Stimulated activated CD4-positive, alpha-beta T cell treated with anti-CD3 and anti-CD28 coated beads, Interleukin-4, amount 100 ng/mL, for 48 hours (primary cell): Measurements from ENCODE around the gene PSTPIP2.
"Not testable (repeated sequence)": the region's sequence is repeated elsewhere in the genome, so short reads cannot be mapped to it uniquely, and the experiment has no call there.

Experiments
- DNase-seq, 2 donors: peaks; one replicate each; pipeline ENCODE4 v3.0.0-alpha.2; 2020; ENCODE audit warnings: low read depth in 2 of 2

PSTPIP2 gene

GRCh38 chr18:46037512-46038305, 34.4 kb downstream of the PSTPIP2 start:
- no peak for DNase-seq

- no peak for DNase-seq
These were observed 36.1 kb downstream of the PSTPIP2 start for GRCh38 chr18:46035696-46036680.

- no peak for DNase-seq
These were observed 37.8 kb downstream of the PSTPIP2 start for GRCh38 chr18:46034230-46034629.

GRCh38 chr18:46031741-46032140, 40.3 kb downstream of the PSTPIP2 start:
- no peak for DNase-seq

DNA sequence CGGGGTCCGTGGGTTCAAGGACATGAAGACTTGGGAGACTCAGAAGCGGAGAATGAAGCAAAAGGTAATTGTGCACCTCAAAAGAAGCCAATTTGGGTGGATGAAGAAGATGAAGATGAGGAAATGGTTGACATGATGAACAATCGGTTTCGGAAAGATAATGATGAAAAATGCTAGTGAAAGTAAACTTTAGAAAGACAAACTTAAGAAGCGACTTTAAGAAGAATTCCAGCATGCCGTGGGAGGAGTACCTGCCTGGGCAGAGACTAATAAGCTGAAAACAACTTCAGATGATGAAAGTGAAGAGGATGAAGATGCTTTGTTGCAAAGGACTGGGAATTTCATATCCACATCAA, 43.5 kb downstream of the PSTPIP2 start:
- no peak for DNase-seq

DNA sequence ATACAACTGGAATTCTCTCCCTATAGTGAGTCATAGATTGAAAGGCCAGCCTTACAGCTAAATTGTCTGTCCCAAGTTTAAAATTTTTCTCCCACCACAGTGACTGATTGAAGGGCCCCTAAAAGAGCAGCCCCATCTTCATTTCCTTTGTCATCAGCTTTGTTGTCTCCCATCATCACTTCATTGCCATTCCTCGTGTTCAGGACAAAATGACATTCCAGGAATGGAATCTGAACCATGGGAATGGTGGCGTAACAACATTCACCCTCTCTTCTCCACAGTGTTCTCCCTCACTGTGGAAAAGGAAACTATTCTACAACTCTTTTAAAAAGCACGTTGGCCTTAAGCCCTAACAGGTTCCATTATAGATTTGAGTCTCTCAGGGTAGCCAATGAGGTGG, 52.1 kb downstream of the PSTPIP2 start:
- DNase-seq = no peak

DNA sequence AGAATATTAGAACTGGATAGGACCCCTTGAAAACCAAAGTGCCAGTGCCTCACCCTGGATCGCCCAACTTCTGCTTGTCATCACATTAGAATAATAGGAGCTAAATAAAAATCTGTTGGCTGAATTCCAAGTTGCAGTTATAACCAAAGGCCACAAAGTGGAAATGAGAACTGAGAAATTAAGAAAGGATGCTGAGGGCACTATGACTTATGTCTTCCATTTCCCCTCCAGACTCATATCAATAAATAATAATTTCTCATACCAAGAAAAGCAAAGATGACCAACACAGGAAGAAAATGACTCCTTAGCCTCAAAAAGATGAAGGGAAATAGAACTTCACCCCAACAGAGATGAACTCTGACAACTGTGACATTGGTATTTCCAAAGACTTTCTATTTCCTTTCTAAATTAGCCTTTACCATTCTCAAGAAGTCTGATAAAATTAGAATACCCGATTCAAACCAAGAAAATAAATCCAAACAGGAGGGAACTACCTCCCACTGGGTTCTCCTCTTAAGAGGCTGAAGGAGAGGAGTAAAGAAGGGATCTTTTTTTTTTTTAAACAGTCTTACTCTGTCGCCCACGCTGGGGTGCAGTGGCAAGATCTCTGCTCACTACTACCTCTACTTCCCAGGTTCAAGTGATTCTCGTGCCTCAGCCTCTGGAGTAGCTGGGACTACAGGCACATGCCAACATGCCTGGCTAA, 58.4 kb downstream of the PSTPIP2 start:
- DNase-seq = no peak

- no peak for DNase-seq
These were observed 61.4 kb downstream of the PSTPIP2 start for GRCh38 chr18:46010676-46011075.

GRCh38 chr18:46010050-46010449, 62.0 kb downstream of the PSTPIP2 start:
- DNase-seq = no peak

DNA sequence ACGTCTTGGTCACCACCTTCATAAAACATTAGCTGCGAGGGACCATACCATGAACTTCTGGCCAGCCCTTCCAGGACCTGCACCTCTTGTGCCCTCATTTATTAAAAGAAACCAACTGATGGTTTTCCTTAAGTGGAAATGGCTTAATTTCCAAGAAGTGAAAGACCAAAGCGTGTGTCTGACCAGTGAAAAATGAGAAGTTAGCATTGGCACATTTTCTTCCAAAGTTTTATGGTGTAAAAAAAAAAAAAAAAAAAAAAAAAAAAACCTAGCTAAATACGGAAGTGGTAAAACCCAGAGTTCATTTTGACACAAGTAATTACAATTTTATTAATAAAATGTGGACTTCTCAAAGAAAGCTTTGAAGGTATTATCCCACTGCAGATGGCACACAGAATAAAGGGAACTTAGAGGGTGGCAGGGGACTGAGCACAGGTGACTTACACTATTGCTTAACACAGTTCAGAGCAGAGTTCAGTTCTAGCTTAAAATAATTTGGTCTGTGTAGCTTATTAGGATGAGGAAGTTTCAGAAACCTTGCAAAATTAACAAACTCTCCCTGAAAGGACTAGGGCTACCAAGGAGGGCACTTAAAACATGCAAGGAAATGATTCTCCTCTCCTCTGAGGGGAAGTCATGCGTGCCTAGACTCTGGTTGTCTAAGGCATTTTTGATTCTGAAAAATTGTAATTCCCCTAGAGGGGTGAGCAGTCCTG, 62.8 kb downstream of the PSTPIP2 start:
- no peak for DNase-seq

GRCh38 chr18:46008531-46008930, 63.5 kb downstream of the PSTPIP2 start:
- no peak for DNase-seq

- no peak for DNase-seq
These were observed 64.9 kb downstream of the PSTPIP2 start for GRCh38 chr18:46007165-46007564.

DNA sequence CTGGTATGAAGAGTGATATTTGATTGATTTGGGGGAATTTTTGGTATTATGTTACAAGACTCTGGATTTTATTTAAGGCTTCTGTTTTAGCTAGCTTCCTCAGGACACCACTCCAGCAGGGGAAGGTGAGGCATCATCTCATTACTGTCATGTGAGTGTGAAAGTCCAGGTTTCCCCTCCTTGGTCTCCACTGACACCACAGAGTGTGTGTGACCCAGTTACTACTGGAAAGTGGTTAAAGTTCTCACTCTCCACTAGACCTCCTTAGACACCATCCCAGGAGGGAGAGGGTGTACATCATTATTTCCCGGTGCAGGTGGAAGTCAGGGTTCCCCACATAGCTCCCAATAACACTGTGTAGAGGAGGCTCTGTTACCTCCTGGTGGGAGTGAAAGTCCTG, 69.1 kb downstream of the PSTPIP2 start:
- no peak for DNase-seq

GRCh38 chr18:46001892-46002291, 70.2 kb downstream of the PSTPIP2 start:
- DNase-seq = no peak

- no peak for DNase-seq
These were observed 71.0 kb downstream of the PSTPIP2 start for GRCh38 chr18:46001074-46001473.

- no peak for DNase-seq
These were observed 72.5 kb downstream of the PSTPIP2 start for GRCh38 chr18:45999536-45999935.

- DNase-seq = no peak
These were observed 73.8 kb downstream of the PSTPIP2 start for GRCh38 chr18:45998244-45998643.

GRCh38 chr18:45997700-45998151, 74.3 kb downstream of the PSTPIP2 start:
- DNase-seq = peak; percentile 10 to 13

DNA sequence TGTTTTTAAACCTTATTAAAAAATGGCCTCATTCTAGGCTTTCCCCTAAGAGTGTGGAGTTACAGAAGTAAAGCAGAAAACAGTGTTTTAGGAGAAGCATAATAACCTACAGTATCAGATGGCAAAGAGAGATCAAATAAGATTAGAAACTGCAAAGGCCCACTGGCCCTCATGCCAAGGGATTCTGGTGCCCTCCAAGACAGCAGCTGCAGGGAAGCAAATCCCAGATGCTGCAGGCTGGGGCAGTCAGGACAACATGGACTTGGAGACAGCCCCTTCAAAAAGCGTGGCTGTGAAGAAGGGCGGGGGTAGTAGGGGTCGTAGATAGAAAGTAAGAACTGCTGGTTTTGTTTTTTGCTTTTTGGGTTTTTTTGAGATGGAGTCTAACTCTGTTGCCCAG, 76.6 kb downstream of the PSTPIP2 start:
- no peak for DNase-seq

DNA sequence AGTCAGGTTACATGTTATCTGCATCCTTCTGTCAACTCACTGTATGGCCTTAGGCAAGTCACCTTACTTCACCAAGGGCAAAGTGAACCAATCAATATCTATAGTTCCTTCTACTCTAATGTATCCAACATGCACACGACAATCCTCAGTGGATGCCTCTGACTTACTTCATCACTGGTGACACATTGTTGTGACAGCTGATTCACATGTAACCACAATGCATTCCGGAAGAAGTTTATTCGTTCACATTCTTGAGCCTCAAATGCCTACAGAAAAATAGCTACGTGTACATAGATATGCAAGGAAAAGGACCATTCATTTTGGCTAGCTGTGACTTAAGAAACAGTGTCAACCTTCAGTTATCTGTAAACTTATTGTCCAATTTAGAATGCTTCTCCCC, 78.6 kb downstream of the PSTPIP2 start:
- no peak for DNase-seq

DNA sequence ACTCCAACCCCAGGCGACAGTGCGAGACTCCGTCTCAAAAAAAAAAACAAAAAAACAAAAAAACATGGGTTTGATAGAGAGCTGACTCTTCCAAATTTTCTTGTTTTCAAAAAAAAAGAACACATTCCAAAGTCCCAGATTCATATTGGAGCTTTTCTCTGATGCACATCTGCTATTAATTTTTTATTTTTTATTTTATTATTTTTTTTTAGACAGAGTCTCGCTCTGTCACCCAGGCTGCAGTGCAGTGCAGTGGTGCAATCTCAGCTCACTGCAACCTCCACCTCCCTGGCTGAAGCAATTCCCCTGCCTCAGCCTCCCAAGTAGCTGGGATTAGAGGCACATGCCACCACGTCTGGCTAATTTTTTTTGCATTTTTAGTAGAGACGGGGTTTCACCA, 79.5 kb downstream of the PSTPIP2 start:
- not testable (repeated sequence) for DNase-seq
